Measurements from ENCODE around the gene DBH.
A peak's percentile ranks its signal among the peaks of the same experiment; 100 is the strongest.

Gene DBH

DNA sequence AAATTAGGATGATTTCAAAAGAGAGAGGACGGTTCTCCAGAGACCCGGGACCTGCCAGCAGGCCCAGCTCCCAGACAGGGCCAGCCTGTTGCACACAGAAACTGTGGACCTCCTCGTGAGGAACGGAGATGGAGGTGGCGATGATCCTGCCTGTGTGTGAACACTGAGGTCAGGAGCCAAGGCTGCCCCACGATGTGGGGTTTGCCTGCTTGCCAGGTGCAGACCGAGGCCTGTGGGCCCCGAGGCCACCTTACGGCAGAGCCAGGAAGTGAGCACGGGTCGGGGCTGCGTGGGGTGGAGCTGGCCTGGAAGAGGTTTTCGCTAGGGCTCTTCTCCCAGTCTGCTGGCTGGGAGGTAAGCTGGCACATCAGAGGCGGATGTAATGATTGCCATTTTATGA lies 31.3 kb upstream of the DBH start:
- no peak for DNase-seq (ENCODE audit: low read depth in 2 of 2)

DNA sequence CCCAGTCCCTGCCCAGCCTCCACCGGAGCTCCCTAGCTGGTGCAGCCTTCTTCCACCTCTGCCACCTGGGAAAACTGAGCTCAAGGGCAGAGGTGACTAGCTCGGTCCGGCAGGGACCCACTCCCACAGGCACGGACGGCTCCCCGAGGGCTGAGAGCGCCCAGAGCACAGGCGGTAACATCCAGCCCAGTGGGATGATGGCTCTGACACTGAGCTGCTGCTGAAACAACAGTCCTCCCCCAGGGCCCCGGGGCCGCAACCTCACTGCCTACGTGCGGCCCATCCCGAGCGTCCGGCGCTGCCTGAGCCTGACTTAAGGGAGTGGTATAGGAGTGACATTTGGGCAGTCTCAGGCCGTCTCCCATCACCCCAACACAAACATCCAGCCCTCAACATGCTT lies 30.7 kb upstream of the DBH start:
- no peak for DNase-seq (ENCODE audit: low read depth in 2 of 2)

DNA sequence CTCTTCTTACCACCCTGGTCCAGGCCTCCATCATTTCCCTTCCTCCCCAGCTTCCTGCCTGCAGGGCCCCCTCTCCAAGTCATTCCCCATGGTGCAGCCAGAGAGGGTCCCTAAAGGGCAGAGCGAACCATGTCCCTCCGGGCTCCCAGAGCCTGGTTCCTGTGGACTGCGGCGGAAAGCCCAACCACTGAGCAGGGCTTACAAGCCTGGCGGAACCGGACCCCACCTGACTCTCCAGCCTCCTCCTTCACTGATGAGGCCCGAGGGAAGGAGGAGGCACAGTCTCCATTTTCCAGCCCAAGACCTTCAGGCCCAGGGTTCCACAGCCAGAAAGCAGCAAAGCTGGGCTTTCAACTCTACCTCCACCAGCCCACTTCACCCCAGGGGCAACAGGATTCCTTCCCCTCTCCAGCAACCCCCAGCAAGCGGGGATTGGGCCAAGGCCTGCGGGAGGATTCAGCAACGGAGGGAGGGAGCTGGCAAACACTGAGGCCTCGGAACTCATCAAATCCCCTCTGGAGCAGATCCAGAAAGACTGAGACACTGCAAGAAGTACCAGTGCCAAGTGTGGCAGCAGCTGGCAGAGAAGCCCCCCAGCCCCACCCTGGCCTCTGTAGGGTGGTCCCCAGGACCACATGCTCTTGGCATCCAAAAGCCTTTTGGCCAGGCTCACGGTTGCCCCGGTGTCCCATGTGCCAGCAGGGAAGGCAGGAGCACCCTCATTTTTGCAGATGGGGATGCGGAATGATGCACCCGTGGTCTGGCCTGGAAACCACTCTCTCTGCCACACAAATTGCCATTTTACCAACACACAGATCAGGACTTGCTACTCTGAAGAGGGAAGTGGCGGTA lies 30.1 kb upstream of the DBH start:
- no peak for DNase-seq (ENCODE audit: low read depth in 2 of 2)

DNA sequence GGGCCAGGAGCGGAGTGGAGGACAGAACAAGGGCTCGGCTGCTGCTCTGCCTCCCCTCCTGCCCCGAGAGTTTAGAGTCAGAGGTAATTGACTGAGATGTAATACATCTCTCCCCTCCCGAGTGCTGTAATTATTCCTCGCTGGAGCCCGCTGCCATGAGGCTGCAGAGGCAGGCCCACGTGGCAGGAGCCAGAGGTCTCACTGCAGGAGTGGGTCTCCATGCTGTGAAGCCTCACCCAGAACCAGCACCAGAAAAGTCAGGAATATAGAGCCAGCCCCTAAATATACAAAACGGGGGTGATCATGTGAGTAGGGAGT lies 29.5 kb upstream of the DBH start:
- no peak for DNase-seq (ENCODE audit: low read depth in 2 of 2)

DNA sequence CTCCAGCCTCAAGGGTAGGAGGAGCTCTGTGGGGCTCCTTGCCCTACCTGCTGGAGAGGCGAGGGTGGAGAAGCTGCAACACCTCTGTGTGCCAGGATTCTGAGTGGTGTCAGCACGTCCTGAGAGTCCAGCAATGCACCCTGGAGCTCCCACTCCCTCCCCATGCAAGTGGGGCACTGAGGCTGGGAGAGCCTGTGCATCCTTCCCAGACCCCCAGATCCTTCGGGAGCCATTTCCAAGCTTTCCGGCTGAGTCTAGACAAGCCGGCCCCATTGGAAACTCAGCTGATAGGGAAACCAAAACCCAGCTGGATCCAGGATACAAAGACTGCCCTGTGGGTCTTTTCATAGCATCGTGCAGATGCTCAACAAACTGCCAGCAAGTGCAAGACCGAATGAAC lies 28.8 kb upstream of the DBH start:
- DNase-seq (ENCODE audit: low read depth in 2 of 2), result no peak

DNA sequence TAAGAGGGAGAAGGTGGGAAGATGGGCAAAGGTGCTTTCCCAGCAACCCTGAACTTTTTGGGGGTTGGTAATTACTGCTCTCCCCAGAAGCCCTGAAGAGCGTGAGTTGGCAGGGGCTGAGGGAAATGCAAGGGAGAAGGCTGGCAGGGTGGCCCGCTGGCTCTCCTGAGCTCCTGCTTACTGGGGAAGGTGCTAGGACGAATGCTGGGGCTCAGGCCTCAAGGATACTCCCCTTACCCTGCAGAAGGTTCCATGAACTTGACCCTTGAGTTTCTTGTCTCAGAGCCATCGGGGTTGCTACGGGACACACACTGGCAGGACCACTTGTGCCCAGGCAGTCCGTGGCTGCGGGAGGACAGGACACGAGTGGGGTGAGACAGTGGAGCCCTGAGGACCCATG lies 28.2 kb upstream of the DBH start:
- DNase-seq (ENCODE audit: low read depth in 2 of 2), result no peak

DNA sequence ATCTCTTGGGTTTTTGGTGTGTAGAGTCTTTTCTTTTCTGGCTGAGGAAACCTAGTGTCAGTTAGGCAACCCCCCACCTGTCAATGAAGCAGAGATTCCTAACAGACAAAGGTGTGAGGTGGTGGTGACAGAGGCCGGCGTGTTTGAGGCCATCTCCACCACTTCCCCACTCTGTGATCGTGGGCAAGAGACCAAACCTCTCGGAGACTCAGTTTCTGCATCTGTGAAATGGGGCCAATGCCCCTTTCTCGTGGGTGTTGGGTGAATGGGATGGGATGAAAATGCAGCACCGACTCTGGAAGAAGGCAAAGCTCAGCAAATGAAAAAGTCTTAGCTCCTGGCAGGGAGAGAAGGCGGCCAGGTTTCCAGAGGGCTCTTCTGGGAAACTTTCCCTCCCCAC lies 27.8 kb upstream of the DBH start:
- no peak for DNase-seq (ENCODE audit: low read depth in 2 of 2)

DNA sequence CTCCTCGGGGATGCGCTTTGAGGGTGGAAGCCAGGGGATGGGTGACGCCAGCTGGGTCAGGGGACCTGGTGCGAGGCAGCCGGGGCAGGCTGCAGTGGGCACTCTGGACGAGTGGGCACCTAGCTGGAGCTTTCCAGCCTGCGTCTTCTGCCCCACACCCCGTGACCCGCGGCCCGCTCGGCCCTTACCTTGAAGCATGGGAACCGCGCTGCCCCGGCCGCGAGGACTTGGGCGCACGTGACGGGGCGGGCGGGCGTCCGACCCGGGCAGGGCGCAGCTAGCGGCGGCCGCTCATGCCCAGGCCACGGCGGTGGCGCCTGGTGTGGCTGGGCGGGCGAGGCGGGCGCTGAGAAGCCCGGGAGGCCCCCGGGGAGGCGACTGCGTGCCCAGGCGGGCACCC lies 27.3 kb upstream of the DBH start:
- DNase-seq (ENCODE audit: low read depth in 2 of 2), result no peak

DNA sequence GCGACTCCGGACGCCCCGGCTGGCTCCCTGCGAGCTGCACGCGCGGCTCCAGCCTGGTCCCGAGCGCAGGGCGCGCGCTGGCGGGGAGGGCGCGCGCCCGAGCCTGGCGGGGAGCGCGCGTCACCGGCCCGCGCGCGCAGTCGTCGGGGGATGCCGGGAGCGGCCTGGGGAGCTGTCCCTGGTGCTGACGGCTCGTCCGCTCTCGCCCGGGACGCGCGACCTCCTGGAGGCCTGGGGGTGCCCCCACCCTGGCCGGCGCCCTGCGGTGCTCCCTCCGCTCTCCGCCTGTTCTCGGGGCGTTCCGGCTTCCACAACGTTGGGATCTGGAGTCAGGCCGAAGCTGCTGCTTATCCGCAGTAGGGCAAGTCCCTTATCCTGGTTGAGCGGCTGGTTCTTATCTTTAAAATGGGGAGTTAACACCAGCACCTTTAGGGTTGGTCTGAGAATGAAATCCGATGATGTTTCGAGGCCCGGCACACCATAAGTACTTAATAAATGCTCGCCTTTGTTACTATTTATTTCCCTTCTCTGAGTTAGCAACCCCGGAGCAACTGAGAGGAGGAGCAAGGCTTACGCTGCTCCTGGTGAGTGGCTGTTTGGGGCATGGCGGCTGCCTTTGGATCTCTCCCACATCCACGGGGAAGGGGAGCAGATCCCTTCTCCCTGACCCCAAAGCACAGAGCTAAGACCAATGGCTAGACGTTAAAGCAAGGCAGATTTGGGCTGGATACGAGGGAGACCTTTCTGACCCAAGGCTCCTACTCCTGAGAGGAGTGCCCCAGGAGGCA lies 26.7 kb upstream of the DBH start, which contains the start of gene FAM163B:
Gene FAM163B (minus strand): TSS at position 79 of the 788 bp plus-strand sequence. CDS start 29,166 bp downstream, outside the sequence.
- DNase-seq (ENCODE audit: low read depth in 2 of 2), result no peak

- DNase-seq (ENCODE audit: low read depth in 2 of 2), result no peak
Measured at GRCh38 chr9:133610845-133611244, 25.3 kb upstream of the DBH start.

DNA sequence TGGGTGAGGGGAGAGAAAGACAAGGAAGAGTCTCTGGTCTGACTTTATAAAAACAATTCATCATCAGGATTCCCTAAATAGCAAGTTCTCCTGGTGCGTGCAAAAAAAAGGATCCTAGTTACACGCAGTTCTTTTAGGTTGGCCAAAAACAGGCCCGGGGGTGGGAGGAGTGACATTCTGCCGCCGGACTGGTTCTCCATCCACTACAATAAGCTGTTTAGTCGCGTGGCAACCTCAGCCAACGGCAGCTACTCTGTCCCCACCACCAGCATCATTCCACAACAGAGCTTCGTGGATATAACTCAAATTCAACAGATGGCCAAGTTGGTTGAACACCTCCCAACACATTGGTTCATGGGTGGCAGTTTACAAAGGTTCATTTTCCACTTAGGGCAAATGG lies 24.1 kb upstream of the DBH start:
- no peak for DNase-seq (ENCODE audit: low read depth in 2 of 2)

DNA sequence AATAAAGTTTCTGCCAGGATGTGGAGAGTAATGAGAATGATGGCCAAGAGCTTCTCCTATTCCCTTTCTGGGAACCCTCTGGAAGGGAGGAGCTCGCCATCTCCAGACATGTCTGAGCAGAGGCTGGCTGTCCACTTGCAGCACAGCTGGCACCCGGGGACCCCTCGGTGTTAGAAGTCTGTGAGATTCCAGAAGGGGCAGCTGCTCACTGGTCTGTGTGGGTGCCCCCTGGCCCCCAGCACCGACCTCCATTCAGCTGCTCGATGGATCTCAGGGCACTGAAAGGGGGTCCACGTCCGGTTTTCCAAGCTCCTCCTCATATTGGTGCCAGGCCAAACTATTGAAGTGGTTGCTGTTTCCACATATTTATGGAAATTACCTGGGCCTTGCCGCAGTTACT lies 23.3 kb upstream of the DBH start:
- no peak for DNase-seq (ENCODE audit: low read depth in 2 of 2)

DNA sequence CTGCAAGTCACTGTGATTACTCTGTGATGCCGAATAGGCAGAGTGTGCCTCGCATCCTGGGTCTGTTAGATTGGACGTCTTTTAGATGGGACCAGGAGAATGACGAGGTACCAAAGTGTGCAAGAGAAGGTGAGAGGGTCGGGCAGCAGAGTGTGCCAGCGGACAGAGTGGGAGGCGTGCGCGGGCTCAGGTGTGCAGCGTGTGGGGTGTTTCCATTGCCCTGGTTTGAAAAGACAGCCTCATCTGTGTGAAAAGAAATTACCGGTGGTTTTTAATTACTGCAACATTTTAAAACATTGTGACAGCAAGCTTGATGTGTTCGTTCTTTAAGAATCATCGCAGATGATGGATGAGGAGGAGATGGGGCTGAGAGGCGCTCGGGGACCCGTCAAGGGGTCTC lies 22.7 kb upstream of the DBH start:
- DNase-seq (ENCODE audit: low read depth in 2 of 2), result no peak

DNA sequence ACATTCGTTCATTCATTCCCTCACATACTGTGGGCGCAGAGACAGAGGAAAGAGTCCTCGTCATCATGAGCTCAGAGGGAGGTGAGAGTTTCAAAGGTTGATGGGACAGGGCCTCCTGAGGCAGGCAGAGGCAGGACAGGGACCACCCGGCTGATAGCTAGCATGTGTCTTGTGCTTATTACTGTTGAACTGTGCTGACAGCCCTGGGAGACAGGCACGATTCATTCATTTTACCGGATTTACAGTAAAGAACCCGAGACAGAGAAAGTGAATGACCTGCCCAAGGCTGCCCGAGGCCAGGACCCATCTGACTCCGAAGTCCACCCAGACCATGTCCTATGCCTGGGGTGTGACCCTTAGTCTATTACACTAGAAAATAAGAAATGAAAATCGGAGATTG lies 22.1 kb upstream of the DBH start:
- DNase-seq (ENCODE audit: low read depth in 2 of 2), result no peak

DNA sequence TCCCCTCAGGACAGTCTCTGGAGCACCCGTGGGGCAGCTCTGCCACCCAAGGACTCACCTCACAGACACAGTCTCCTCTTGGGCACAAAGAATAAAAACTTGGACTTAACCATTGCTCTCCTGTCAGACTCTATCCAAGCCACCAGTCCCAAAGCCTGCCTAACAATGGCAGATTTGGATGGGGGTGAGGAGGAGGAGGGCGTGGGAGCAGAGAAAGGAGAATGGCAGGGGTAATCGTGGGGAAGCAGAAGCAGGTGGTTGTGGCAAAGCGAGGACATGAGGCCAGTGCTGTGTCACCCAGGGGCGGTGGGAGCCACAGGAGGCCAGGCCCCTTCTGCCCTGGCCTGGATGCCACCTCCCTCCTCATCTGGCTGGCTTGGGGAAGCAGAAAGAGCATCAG lies 21.5 kb upstream of the DBH start:
- no peak for DNase-seq (ENCODE audit: low read depth in 2 of 2)

- DNase-seq (ENCODE audit: low read depth in 2 of 2), result no peak
Measured at GRCh38 chr9:133615186-133615585, 21.0 kb upstream of the DBH start.

- no peak for DNase-seq (ENCODE audit: low read depth in 2 of 2)
Measured at GRCh38 chr9:133615606-133616188, 20.5 kb upstream of the DBH start.

DNA sequence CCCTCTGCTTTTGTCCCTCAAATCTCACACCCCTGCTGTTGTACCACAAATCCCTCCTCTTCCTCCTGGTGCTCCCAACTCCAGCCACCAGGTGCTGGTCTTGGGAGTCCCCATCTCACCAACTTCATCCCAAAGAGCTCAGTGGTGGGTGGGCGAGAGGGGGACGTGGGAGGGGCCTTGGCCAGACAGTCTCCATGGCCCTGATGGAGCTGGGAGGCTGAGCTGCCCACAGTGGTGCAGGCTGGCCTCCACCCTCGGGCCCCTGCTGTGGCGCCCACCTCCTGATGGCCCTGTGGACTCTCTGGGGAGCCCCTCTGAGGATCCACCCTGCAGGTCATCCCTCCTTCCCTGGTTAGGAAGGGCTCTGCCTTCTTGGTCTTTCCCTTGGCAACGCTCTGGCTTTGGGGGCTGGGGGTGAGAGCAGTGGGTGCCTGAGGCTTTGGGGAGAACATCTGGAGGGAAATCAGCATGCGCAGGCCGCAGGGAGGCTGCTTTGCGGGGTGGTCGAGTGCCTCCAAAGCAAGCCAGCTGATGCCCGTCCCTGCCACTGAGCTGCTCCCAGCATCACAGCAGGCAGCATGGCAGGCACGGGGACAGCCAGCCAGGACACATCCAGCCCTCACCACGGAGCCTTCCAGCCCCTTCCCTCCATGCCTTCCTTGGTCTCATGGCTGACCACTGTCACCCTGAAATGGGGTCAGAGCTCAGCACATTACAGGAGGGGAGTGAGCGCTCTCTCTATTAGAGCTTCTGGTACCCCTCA lies 19.3 kb upstream of the DBH start:
- no peak for DNase-seq (ENCODE audit: low read depth in 2 of 2)

GRCh38 chr9:133618726-133619125 lies 17.4 kb upstream of the DBH start:
- DNase-seq (ENCODE audit: low read depth in 2 of 2), result no peak

GRCh38 chr9:133619791-133620190 lies 16.4 kb upstream of the DBH start:
- peak; percentile 25 to 30 for DNase-seq (ENCODE audit: low read depth in 2 of 2)

DNA sequence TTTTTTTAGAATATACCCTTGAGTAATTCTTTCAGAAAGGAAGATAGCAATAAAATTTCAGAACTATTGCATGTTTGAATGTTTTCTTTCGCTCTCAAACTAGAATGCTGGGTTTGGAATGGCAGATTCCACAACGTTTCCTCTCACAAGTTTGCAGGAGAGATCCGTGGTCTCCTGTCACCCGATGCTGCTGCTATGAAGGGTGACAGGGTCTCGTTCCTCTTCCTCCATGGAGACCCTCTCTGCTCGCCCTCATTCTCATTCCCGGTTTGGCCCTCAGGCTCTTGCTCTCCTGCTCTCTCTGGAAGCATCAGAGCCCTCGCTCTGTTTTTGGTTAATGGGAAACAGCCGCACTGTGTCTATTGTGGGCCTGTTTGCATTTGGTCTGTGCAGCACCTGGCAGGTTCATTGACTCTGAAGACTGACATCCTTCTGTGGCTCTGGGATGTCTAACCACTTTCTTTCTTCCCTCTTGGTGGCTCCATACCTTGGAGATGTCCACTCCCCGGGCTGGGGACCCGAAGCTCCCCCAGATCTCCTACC lies 14.4 kb upstream of the DBH start:
- DNase-seq (ENCODE audit: low read depth in 2 of 2), result no peak

GRCh38 chr9:133622555-133622954 lies 13.6 kb upstream of the DBH start:
- no peak for DNase-seq (ENCODE audit: low read depth in 2 of 2)
